Activated T-cell treated with anti-CD3 and anti-CD28 coated beads for 1 hour (primary cell): ENCODE results near the gene PBLD.
"Not testable (repeated sequence)": the region's sequence is repeated elsewhere in the genome, so short reads cannot be mapped to it uniquely, and the experiment has no call there.

Source experiments
- DNase-seq: peaks from one replicate; pipeline ENCODE4 v3.0.0-alpha.2; 2020; ENCODE audit warnings: low read depth

Gene PBLD

DNA sequence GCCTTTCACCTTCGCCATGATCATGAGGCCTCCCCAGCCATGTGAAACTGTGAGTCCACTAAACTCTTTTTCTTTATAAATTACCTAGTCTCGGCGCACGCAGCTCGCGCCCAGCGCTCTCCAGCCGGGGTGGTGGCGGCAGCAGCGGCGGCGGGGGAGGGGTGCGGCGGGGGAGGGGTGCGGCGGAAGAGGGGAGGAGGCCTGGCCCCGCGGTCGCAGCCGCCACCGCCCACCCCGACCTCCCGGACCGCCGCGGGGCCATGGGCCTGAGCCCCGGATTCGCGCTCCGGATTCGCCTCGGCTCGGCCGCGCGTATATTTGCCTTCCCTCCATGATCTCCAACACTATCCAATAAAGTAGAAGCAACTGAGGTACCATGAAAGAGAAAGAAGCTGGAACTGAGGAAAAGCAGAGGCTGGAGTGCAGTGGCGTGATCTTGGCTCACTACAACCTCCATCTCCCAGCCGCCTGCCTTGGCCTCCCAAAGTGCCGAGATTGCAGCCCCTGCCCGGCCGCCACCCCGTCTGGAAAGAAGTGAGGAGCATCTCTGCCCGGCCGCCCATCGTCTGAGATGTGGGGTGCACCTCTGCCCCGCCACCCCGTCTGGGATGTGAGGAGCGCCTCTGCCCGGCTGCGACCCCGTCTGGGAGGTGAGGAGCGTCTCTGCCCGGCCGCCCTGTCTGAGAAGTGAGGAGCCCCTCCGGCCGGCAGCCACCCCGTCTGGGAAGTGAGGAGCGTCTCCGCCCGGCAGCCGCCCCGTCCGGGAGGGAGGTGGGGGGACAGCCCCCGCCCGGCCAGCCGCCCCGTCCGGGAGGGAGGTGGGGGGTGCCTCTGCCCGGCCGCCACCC is 53.6 kb downstream of the PBLD start:
- DNase-seq = not testable (repeated sequence)

DNA sequence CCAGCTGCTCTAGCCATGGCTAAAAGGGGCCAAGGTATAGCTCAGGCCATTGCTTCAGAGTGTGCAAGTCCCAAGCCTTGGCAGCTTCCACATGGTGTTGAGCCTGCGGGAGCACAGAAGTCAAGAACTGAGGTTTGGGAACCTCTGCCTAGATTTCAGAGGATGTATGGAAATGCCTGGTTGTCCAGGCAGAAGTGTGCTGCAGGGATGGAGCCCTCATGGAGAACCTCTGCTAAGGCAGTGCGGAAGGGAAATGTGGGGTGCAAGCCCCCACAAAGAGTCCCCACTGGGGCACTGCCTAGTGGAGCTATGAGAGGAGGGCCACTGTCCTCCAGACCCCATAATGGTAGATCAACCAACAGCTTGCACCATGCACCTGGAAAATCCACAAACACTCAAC is 54.9 kb downstream of the PBLD start:
- DNase-seq = not testable (repeated sequence)

GRCh38 chr10:68276224-68276623 is 56.5 kb downstream of the PBLD start:
- no peak for DNase-seq

DNA sequence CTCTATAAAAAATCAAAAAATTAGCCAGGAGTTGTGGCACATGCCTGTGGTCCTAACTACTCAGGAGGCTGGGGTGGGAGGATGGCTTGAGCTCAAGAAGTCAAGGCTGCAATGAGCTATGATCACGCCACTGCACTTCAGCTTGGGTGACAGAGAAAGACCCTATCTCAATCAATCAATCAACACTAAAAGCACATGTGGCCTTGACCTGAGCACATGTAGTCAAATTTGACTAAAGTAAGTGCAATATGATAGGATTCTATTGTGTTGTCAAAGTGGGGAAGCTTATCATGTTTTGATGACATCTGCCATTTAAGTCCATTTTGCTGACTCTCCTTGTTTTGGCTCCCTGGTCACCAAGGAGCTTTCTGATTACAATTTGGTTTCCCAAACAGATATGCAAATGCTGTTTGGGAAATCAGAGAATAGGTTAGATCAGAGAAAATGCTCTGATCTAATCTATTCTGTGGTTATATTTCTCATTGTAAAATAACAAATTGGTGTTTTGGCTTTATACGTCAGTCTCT is 57.1 kb downstream of the PBLD start:
- no peak for DNase-seq

DNA sequence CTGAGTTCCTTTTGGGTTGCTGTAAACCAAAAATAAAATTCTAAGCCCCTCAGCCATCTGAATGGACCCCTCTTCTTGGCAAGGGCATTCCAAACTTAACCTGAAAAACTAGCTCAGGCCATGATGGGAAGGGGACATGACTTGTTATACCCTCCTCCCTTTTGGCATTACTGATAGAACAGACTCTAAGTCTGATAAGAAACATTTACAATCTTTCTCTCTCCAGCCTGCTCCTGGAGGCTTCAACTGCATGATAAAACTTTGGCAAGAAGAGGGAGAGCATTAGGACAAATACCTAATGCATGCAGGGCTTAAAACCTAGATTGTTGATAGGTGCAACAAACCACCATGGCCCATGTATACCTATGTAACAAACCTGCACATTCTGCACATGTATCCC is 59.9 kb downstream of the PBLD start:
- DNase-seq = no peak

DNA sequence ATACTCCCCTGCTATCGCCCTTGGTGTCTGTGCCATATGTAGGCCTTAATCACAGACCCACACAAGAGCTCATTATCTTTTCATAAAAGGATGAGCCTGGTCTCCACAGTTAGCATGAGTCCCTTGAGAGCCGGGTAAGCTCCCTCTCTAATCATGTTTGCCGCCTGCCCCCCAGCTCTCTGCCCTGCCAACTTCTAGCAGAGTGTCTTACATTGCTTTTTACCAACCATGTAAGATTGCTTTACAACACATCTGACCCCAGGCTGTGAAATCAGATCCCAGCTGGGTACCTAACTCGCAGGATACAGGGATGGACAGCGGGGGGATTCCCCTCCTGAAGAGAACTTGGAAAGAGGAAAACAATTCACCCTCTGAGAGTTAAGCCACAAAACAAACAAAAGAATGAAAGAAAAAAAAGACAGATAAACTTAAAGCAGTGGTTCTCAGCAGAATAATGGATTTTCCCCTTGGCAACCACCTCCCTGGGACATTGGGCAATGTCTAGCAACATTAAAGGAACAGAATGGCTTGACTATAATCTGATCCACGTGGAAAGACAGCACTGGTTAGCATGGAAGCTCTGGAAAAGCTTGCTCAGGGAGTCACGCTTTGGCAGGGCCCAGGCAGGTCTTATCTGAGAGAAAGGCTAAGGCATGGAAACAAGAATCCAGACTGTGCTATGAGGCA is 61.4 kb downstream of the PBLD start:
- DNase-seq = no peak

DNA sequence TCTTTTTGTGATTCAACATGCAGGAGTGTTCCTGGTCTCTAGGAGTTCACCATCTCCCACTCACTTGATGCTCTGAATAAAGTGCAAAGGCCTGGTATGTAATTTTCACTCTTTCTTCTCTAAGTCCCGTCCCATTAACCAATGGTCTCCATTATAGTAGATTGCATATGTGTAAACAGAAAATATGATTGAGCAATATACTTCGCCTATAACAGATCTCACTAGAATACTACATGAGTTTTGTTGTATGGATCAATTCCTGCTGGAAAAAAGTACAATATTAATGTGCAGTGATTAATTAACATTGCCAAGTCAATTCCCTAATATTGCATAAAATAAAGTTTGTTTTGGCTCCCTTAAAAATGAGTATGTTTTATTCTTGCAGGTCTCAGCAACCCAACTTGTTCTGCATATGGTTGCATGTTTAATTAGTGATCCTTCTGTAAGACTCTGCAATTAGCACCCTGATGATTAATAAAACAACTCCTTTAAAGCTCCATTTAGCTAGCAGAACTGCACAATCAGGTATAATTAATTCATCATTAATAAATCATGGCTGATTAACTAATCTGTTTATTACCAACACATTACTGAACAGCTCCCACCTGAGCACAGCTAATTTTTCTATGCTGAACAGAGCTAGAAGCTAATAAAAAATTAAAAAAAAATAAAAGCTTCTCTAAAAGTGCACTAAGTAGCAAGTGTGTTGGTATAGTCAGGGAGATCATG is 63.0 kb downstream of the PBLD start:
- DNase-seq = no peak

- DNase-seq = no peak
Observed at GRCh38 chr10:68261132-68261856, 71.4 kb downstream of the PBLD start.

GRCh38 chr10:68253346-68253745 is 79.4 kb downstream of the PBLD start:
- no peak for DNase-seq

DNA sequence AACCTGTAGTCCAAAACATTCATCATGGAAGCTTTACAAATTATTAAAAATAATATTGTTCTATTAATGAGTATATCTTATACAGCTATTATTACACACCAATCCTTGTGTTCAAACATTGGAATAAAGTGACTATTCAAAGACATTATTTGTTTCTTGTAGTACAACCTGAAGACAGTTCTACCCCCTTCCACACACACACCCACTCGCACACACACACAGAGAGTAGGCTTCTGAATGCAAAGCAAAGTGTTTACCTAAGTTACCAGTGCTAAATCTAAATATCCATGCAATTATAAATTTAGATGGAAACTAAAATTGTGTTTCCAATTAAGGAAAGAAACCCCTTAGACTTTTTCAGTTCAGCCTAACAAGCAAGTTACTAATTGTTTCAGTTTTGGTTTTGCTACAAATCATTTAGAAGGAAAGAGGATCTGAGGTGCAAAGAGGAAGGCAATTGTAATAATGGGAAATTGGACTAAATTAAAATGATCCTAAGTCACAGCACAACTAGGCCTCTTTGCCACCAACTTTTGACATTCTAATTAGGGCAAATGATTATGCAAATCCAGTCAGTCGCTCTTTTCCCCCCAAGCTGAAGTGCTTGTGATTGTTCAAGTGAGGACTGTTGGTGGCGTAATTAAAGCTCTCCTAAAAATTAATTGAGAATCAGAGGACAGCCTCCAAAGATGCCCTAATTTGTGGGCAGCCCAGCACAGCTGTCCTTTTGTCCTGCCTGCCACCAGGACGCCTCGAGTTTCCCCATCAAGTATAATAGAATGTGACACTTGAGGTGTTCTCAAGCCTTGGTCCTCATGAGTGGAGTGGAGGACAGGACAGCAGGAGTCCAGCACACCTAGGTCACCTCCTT is 80.9 kb downstream of the PBLD start:
- DNase-seq = no peak

DNA sequence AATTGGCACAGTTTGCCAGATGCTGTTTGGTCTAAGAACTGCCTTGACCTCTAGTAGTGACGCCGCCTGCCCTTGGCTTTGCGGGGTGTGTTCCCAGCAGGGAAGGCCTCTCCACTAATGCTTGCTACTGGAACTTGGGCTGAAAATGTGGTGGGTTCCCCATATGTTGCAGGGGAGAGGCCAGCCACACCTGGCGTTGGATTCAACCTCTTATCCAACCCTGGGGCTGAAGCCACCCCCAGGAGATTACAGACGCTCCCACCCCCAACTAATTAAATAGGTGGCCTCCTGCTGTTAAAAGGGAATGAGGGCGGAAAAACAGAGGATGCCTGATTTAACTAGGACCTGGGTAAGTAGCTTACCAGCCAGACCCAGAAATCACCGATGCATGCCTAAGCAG is 81.6 kb downstream of the PBLD start:
- DNase-seq = no peak

- no peak for DNase-seq
Observed at GRCh38 chr10:68249297-68249696, 83.4 kb downstream of the PBLD start.

GRCh38 chr10:68247931-68248330 is 84.8 kb downstream of the PBLD start:
- no peak for DNase-seq

- not testable (repeated sequence) for DNase-seq
Observed at GRCh38 chr10:68246397-68246796, 86.3 kb downstream of the PBLD start.

GRCh38 chr10:68242051-68242450 is 90.7 kb downstream of the PBLD start:
- DNase-seq = no peak

DNA sequence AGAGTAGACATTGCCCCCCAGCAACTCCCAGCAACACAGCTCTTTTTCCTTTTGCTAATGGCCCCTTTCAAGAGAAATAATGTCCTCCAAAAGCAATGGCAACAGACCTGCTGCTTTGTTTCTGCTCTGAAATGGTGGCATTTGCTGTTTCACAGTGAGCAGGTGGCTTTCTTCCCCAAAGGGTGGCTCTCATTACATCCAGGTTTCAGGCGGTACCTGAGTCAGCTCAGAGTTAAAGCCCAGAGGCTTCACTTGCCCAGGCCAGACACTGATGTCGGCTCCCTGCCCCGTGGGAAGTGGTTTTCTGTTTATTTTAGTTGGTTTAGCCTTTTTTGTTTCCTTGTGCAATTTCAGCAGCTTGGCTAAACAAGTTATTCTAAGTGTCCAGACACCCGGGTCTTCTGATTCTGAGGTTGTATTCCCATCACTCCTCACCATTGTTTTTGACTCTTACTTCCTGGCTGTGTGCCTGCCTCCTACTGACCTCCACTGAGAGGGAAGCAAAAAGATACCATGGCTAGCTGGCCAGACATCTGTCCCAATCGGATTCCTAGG is 93.1 kb downstream of the PBLD start:
- no peak for DNase-seq

GRCh38 chr10:68239069-68239468 is 93.7 kb downstream of the PBLD start:
- no peak for DNase-seq

DNA sequence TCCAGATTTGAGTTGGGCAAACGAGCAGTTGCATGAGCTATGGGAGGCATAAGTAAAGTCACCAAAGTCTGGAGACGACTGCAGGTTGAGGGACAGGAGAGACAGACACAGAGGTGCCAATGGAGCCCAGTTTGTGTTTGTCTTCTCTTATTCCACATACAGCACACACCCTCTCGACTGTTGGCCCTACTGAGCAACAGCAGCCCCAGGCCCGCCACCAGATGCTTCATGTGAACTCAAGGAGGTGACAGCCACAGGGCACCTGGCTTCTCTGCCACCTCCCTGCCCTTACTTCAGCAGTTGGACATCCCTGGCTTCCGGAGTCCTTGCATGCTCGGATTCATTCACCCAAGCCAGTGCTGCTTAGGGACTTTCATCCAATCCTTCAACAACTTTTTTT is 94.4 kb downstream of the PBLD start:
- DNase-seq = no peak

DNA sequence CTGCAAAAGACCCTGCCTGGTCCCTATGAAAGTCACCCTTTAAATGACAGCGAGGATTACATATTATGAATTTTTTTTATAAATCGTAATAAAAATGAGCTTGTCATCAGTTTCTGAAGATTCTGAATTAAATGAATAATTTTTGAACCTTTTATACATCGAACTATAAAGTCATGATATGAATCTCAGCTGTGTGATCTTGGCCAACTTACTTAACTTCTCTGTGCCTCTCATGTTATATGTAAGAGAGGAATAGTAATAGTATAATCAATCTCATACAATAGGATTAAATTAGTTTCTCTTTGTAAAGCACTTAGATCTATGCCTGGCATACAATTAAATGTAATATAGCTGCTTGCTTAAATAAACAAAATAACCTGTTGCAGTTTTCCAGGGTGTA is 95.6 kb downstream of the PBLD start:
- DNase-seq = no peak

DNA sequence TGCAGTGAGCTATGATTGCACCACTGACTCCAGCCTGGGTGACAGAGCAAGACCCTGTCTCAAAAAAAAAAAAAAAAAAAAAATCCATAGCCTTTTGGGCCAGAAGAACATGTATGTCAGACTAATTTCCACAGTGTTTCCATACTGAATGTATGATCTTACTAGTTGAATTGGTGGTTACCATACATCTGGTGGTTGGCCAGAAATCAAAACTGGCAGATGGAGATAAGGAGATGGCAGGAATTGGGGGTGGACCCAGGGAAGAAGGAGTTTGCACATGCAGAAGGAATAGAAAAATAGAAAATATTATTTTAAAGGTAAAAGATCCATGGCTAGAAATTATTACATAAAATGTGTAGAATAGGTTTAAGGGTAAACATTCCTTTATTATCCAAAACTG is 97.1 kb downstream of the PBLD start:
- no peak for DNase-seq

DNA sequence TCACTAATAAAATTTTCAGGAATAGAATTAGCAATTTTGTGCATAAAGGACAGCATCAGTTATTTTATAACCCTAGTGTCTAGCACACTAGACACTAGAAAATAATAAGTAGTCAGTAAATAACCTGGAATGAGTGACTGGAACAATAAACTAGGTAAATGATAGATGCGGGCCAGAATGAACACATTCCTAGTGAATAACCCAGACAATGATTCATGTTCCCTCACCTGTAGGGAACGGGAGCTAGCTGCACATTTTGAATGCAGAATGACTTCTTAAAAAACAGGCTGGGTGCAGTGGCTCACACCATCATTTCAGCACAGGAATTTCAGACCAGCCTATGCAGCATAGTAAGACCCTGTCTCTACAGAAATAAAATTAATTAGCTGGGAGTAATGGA is 97.6 kb downstream of the PBLD start:
- DNase-seq = no peak
